ENCODE data around the gene CACYBP.

DNA sequence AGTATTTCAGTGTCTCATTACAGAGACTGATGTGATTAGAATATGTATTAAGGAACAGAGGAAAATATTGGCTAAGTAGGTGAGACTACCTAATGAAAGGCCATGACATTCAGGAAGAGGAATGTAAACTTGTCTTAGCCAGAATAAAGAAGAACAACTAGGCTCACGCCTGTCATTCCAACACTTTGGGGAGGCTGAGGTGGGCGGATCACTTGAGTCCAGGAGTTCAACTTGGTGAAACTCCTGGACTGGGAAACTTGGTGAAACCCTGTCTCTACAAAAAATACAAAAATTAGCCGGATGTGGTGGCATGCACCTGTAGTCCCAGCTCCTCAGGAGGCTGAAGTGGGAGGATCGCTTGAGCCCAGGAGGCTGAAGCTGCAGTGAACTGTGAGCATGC lies 14.8 kb upstream of the CACYBP start:
- TF ChIP-seq POLR2A (IDR thresholded peaks at IDR 0.05), result no peak
- TF ChIP-seq, protein P1, sequence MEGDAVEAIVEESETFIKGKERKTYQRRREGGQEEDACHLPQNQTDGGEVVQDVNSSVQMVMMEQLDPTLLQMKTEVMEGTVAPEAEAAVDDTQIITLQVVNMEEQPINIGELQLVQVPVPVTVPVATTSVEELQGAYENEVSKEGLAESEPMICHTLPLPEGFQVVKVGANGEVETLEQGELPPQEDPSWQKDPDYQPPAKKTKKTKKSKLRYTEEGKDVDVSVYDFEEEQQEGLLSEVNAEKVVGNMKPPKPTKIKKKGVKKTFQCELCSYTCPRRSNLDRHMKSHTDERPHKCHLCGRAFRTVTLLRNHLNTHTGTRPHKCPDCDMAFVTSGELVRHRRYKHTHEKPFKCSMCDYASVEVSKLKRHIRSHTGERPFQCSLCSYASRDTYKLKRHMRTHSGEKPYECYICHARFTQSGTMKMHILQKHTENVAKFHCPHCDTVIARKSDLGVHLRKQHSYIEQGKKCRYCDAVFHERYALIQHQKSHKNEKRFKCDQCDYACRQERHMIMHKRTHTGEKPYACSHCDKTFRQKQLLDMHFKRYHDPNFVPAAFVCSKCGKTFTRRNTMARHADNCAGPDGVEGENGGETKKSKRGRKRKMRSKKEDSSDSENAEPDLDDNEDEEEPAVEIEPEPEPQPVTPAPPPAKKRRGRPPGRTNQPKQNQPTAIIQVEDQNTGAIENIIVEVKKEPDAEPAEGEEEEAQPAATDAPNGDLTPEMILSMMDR (IDR thresholded peaks at IDR 0.05), result no peak

All from gastroesophageal sphincter (tissue), 3 donors.